SK-N-MC (cell line): ENCODE measurements around the gene KCNJ10.

ENCODE experiments used
- EZH2 ChIP-seq: fragments of 200-600 bp; sonication (generic); IDR thresholded peaks from one replicate; pipeline ENCODE4 v1.6.1; 2017; ENCODE audit warnings: antibody characterized with exemption
- FOXP2 ChIP-seq: optimal IDR thresholded peaks from 2 replicates; pipeline ENCODE3; 2011; ENCODE audit warnings: mild to moderate bottlenecking, moderate library complexity; ENCODE audit not compliant: insufficient read depth; ENCODE audit errors: extremely low read length, control extremely low read depth
- POLR2AphosphoS5 ChIP-seq: IDR thresholded peaks from 2 replicates; pipeline ENCODE4 v1.6.1; 2012; ENCODE audit warnings: mild to moderate bottlenecking, low read depth, low read length, borderline replicate concordance

DNA sequence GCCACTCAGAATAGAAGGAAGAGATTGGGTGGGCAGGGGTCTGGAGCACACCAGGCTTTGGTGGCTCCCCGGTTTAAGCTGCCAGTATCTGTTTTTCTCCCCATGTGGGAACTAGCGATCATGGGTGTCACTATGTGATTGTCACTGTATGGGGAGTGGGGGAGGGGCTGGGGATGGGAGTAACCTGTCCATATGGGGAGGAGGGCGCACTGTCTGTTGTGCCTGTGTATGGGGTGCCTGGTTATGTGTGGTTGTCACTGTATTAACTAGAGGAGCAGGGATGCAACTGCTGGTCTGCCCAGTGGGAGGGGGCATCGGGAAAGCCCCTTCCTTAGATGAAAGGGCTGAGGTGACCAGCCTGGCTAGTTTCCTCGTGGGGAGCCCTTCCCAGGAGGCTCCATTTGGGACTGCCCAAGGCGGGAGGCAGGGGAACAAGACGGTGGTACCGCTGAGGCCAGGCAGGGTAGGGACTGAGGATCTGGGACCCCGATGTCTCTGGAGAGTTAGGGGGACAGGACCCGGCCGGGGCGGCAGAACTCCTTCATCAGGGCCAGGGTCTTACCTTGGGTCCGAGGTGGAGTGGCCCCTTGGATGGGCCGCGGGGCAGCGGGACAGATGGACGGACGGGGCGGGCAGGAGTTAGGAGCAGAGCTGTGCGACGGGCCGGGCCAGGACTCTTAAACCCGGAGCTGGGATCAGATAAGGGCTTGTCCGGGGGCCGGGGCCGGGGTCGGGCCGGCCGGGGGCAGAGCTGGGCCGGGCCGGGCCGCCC, at the start of gene KCNJ10:
- TF ChIP-seq EZH2 (no peak), POLR2AphosphoS5 (no peak), FOXP2 (no peak)
